ENCODE data around the gene AKAP8L.

DNA sequence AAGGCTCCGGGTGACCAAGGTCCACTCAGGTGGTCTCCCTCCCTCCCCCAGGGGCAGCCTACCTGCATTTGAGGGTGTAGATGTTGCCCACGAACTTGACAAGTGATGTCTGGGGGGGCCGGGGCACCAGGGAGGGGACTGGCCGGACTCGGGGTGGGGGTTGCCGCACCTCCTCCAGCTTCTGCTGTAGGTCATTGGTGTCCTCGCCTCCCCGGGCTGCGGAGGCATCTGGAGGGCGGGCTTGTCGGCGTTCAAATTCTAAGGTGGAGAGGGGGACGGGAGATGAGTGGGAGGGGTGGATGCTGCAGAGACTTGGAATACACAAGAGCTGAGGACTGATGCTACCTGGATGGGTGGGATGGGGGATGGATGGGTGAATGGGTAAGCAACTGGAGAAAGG lies 5.3 kb upstream of the AKAP8L start:
- no peak for TF ChIP-seq CTCF (IDR thresholded peaks at IDR 0.05)
- TF ChIP-seq POLR2A (IDR thresholded peaks at IDR 0.05) = no peak
